Colonic mucosa (tissue), 4 donors: ENCODE measurements around the gene IL17RA. TPM values are rescaled to one million over a fixed set of nuclear protein-coding genes. Genes with fewer than 3 reads are reported as not detected.
A peak's percentile ranks its signal among the peaks of the same experiment; 100 is the strongest.

Experiments
- DNase-seq: peaks from one replicate; pipeline ENCODE4 v3.0.0-alpha.2; 2020
- H3K27ac ChIP-seq: fragments of 200-600 bp; one replicate; pipeline ENCODE4 v1.8.0; 2021
- H3K27me3 ChIP-seq: fragments of 200-600 bp; one replicate; pipeline ENCODE4 v1.8.0; 2021
- H3K36me3 ChIP-seq: fragments of 200-600 bp; one replicate; pipeline ENCODE4 v1.8.0; 2021
- H3K4me1 ChIP-seq: fragments of 200-600 bp; one replicate; pipeline ENCODE4 v1.8.0; 2021; ENCODE audit warnings: mild to moderate bottlenecking
- H3K4me3 ChIP-seq: fragments of 200-600 bp; one replicate; pipeline ENCODE4 v1.8.0; 2021
- H3K9ac ChIP-seq, 2 donors: one replicate each; pipeline ENCODE4 v1.7.0; 2013; ENCODE audit warnings: control low read depth in 2 of 2, low read depth in 2 of 2, low read length in 2 of 2
- H3K9me3 ChIP-seq: fragments of 200-600 bp; one replicate; pipeline ENCODE4 v1.8.0; 2021
- intact Hi-C: fragments of 100-400 bp; cut with DNase I; formaldehyde crosslinking; loops from one replicate; pipeline ENCODE4 v1.14.1; 2022
- total RNA-seq, 2 donors: library from RNA; stranded (reverse); fragmentation: NEBNext Ultra II Directional in 1 of 2; extraction: Animal tissue kit (Norgen Biotek cat#: 25700) in 1 of 2; gene quantifications; one replicate each; pipeline ENCODE4 v1.2.1, GENCODE V29; 2021
- TF ChIP-seq, protein P1 (sequence below): fragments of 200-600 bp; IDR thresholded peaks from one replicate; pipeline ENCODE4 v1.8.0; 2022; ENCODE audit warnings: antibody characterized with exemption, mild to moderate bottlenecking
- donor health status: healthy.
- donor health status: DM: no; HTN: no; CAD: no.
- donor health status: DM: no; HTN: no; CAD: no.

The IL17RA gene
- total RNA-seq, 2 donors from 2014 or later: 17.2 to 20.2 TPM

- intact Hi-C loops: no loop called here
- peak; percentile 48 for DNase-seq
- Histone ChIP-seq H3K4me1 (peaks cover 4% of the 10 kb centered on the region), H3K9me3 (no peaks in the 10 kb centered on the region), H3K27ac (peak overlapping the region; percentile 88), H3K27me3 (no peaks in the 10 kb centered on the region), H3K9ac (peak overlapping the region; percentile 82 to 100), H3K4me3 (peak overlapping the region; percentile 91), H3K36me3 (no peaks in the 10 kb centered on the region)
- TF ChIP-seq, protein P1, sequence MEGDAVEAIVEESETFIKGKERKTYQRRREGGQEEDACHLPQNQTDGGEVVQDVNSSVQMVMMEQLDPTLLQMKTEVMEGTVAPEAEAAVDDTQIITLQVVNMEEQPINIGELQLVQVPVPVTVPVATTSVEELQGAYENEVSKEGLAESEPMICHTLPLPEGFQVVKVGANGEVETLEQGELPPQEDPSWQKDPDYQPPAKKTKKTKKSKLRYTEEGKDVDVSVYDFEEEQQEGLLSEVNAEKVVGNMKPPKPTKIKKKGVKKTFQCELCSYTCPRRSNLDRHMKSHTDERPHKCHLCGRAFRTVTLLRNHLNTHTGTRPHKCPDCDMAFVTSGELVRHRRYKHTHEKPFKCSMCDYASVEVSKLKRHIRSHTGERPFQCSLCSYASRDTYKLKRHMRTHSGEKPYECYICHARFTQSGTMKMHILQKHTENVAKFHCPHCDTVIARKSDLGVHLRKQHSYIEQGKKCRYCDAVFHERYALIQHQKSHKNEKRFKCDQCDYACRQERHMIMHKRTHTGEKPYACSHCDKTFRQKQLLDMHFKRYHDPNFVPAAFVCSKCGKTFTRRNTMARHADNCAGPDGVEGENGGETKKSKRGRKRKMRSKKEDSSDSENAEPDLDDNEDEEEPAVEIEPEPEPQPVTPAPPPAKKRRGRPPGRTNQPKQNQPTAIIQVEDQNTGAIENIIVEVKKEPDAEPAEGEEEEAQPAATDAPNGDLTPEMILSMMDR: no peak
Observed at GRCh38 chr22:17085277-17086181, 729 bp downstream of the IL17RA start.

- peak overlapping the region in 1 of 2 donors; percentile 12 for H3K9ac ChIP-seq
- DNase-seq: no peak
- TF ChIP-seq, protein P1: no peak
- H3K27ac ChIP-seq: no peak overlapping the region
- peak overlapping the region; percentile 91 for H3K4me3 ChIP-seq
- intact Hi-C loops: no loop called here
- H3K36me3 ChIP-seq: no peaks in the 10 kb centered on the region
- H3K9me3 ChIP-seq: no peaks in the 10 kb centered on the region
- no peaks in the 10 kb centered on the region for H3K27me3 ChIP-seq
- H3K4me1 ChIP-seq: peaks cover 4% of the 10 kb centered on the region
Observed at GRCh38 chr22:17086296-17086695, 1.5 kb downstream of the IL17RA start.

- TF ChIP-seq, protein P1: no peak
- no peak for DNase-seq
- intact Hi-C loops: no loop called here
- peak overlapping the region in 1 of 2 donors; percentile 12 for H3K9ac ChIP-seq
- peaks cover 4% of the 10 kb centered on the region for H3K4me1 ChIP-seq
- no peaks in the 10 kb centered on the region for H3K36me3 ChIP-seq
- H3K9me3 ChIP-seq: no peaks in the 10 kb centered on the region
- H3K27me3 ChIP-seq: no peaks in the 10 kb centered on the region
- H3K4me3 ChIP-seq: peak overlapping the region; percentile 91
- no peak overlapping the region for H3K27ac ChIP-seq
Observed at GRCh38 chr22:17086788-17087497, 2.1 kb downstream of the IL17RA start.

DNA sequence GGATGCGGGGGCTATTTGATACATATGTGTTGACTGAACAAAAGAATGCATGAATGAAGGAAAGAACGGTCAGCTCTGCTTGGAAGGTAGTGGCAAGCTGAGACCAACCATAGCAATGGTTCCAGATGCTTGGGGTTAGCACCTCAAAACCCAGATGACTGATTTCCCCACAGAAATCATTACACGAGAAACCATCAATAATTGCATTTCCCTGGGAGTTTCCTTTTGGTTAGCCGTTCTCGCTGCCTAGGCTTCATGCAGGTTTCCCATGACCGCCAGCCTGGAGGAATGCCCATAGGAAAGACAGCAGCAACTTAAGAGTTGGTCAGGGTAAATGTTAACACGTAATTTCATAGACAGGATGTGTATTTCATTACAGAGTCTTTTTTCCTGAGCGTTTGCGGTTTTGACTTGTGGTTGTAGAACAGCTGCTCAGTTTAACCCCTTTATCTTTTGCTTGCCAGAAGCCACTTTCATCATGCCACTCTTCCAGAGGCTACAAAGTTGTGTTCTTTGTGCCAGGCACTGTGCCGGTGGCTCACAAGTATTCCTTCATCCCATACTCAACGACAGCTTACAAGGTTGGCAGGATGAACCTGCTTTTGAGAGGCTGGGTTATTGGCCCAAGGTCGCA lies 2.8 kb downstream of the IL17RA start:
- H3K36me3 ChIP-seq: no peaks in the 10 kb centered on the region
- H3K4me3 ChIP-seq: no peak overlapping the region
- no peak overlapping the region for H3K27ac ChIP-seq
- no peak for DNase-seq
- no peak overlapping the region for H3K9ac ChIP-seq
- intact Hi-C loops: no loop called here
- TF ChIP-seq, protein P1: no peak
- H3K9me3 ChIP-seq: no peaks in the 10 kb centered on the region
- no peaks in the 10 kb centered on the region for H3K27me3 ChIP-seq
- peaks cover 4% of the 10 kb centered on the region for H3K4me1 ChIP-seq

GRCh38 chr22:17090550-17090949 lies 5.8 kb downstream of the IL17RA start:
- intact Hi-C loops: no loop called here
- Histone ChIP-seq H3K9me3 (no peaks in the 10 kb centered on the region), H3K9ac (no peak overlapping the region), H3K27me3 (no peaks in the 10 kb centered on the region), H3K36me3 (no peaks in the 10 kb centered on the region), H3K4me1 (no peaks in the 10 kb centered on the region), H3K4me3 (no peak overlapping the region), H3K27ac (no peak overlapping the region)
- TF ChIP-seq, protein P1: no peak
- no peak for DNase-seq
